Transverse colon (tissue), 4 donors: ENCODE data around the gene FAM131B. TPM values are rescaled to one million over a fixed set of nuclear protein-coding genes. Genes with fewer than 3 reads are reported as not detected.

ENCODE experiments used
- DNase-seq: peaks from one replicate; pipeline ENCODE4 v3.0.0-alpha.2; 2019
- H3K27ac ChIP-seq, 4 donors: fragments of 200-600 bp; sonication (generic); 2 replicates each; pipeline ENCODE4 v1.5.1; 2016 to 2018; ENCODE audit warnings: inconsistent platforms in 4 of 4
- H3K27me3 ChIP-seq: fragments of 200-600 bp; sonication (generic); 2 replicates; pipeline ENCODE4 v1.5.1; 2017; ENCODE audit warnings: inconsistent platforms
- H3K36me3 ChIP-seq, 4 donors: fragments of 200-600 bp; sonication (generic); 2 replicates each; pipeline ENCODE4 v1.5.1; 2017 to 2019; ENCODE audit warnings: inconsistent platforms in 4 of 4
- H3K4me1 ChIP-seq, 4 donors: fragments of 200-600 bp; sonication (generic); 2 replicates each; pipeline ENCODE4 v1.5.1; 2017 to 2020; ENCODE audit warnings: inconsistent platforms in 4 of 4
- H3K4me3 ChIP-seq, 4 donors: fragments of 200-600 bp; sonication (generic); 1 replicate in 1 of 4; 2 replicates in 3 of 4; pipeline versions ENCODE4 v1.5.1 to v1.6.1; 2017 to 2019; ENCODE audit warnings: inconsistent platforms in 4 of 4
- H3K9me3 ChIP-seq, 2 donors: fragments of 200-600 bp; sonication (generic); 2 replicates each; pipeline ENCODE4 v1.5.1; 2017 to 2019; ENCODE audit warnings: inconsistent platforms in 2 of 2
- EP300 ChIP-seq: sonication (generic); formaldehyde crosslinking; IDR thresholded peaks from one replicate; pipeline ENCODE4 v1.6.1; 2017; ENCODE audit warnings: antibody characterized with exemption, low read depth
- POLR2A ChIP-seq: fragments of 450-650 bp; IDR thresholded peaks from one replicate; pipeline ENCODE4 v1.6.1; 2016; ENCODE audit warnings: antibody characterized with exemption, mild to moderate bottlenecking, moderate library complexity
- POLR2AphosphoS5 ChIP-seq, 3 donors: sonication (generic); formaldehyde crosslinking; IDR thresholded peaks; one replicate each; pipeline ENCODE4 v1.6.1; 2016; ENCODE audit warnings: antibody characterized with exemption in 3 of 3
- WGBS, 2 donors: methylation state at CpG; one replicate each; pipeline ENCODE4 v1.1.5; 2018; ENCODE audit warnings: low coverage in 1 of 2; 5-methylcytosine and 5-hydroxymethylcytosine counted together
- in situ Hi-C, 4 donors: fragments of 200-750 bp; cut with MboI; loops; one replicate each; pipeline versions ENCODE4 v1.15.0 to v1.15.1; 2017; ENCODE audit warnings: low sequenced_read_pairs in 3 of 4, low pct_ligation_motif_present in 1 of 4, low pct_unique_long_range_greater_than_20kb in 1 of 4
- intact Hi-C: fragments of 100-400 bp; cut with DNase I; formaldehyde crosslinking; loops from one replicate; pipeline ENCODE4 v1.15.1; 2023; ENCODE audit warnings: low total_unique reads
- total RNA-seq, 4 donors: library from RNA; depleted of rRNA; stranded (reverse); fragments of >200 nt; gene quantifications; one replicate each; pipeline ENCODE4 v1.1.0, GENCODE V29; 2016
- TF ChIP-seq, protein P1 (sequence below), 5 experiments: fragments of 200-600 bp in 3 of 5; fragments of 450-650 bp in 2 of 5; sonication (generic) in 3 of 5; IDR thresholded peaks; 1 replicate in 2 of 5; 2 replicates in 3 of 5; pipeline ENCODE4 v1.5.1; 2016 to 2017; ENCODE audit warnings: antibody characterized with exemption in 5 of 5, inconsistent platforms in 3 of 5, mild to moderate bottlenecking in 2 of 5, moderate library complexity in 1 of 5

The FAM131B gene
- total RNA-seq, 4 donors from 2014 or later, result 2.2 to 33.4 (median 4.7) TPM

DNA sequence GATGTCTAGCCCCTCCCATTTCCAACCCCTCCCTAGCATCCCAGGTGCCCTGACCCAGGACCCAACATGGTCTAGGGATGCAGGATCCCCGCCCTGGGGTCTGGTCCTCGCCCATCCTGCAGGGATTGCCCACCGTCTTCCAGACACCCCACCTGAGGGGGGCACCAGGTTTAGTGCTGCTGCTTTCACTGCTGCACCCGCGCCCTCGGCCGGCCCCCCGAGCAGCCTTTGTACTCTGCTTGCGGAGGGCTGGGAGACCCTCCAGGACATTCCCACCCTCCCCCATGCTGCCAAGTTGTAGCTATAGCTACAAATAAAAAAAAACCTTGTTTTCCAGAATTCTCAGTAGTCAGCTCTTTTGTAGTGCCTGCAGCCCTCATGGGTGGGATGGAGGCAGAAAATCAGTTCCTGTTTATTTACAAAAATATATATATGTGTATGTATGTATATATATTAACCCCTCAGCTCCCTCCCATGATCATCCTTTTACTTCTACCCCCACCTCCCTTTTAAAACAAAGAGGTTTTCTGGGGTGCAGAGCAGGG is 28.3 kb upstream of the FAM131B start:
- intact Hi-C loops, result no loop called here
- Histone ChIP-seq H3K4me3 (no peak overlapping the region), H3K9me3 (no peaks in the 10 kb centered on the region), H3K27ac (peak overlapping the region; percentile 73 to 99 (median 86)), H3K4me1 (peaks cover 14 to 50% (median 34%) of the 10 kb centered on the region in 4 donors), H3K36me3 (peaks cover 0 to 6% (median 0%) of the 10 kb centered on the region in 4 donors), H3K27me3 (no peaks in the 10 kb centered on the region)
- no peak for DNase-seq
- in situ Hi-C loops, result no loop called here
- no peak for TF ChIP-seq POLR2A
- TF ChIP-seq EP300, result no peak
- TF ChIP-seq, protein P1, sequence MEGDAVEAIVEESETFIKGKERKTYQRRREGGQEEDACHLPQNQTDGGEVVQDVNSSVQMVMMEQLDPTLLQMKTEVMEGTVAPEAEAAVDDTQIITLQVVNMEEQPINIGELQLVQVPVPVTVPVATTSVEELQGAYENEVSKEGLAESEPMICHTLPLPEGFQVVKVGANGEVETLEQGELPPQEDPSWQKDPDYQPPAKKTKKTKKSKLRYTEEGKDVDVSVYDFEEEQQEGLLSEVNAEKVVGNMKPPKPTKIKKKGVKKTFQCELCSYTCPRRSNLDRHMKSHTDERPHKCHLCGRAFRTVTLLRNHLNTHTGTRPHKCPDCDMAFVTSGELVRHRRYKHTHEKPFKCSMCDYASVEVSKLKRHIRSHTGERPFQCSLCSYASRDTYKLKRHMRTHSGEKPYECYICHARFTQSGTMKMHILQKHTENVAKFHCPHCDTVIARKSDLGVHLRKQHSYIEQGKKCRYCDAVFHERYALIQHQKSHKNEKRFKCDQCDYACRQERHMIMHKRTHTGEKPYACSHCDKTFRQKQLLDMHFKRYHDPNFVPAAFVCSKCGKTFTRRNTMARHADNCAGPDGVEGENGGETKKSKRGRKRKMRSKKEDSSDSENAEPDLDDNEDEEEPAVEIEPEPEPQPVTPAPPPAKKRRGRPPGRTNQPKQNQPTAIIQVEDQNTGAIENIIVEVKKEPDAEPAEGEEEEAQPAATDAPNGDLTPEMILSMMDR (IDR thresholded peaks at IDR 0.05), result no peak
- TF ChIP-seq POLR2AphosphoS5 (IDR thresholded peaks at IDR 0.05), result no peak
- 87 to 93% methylated on average over 3 to 9 of the region's 9 CpGs for WGBS, 2 donors

DNA sequence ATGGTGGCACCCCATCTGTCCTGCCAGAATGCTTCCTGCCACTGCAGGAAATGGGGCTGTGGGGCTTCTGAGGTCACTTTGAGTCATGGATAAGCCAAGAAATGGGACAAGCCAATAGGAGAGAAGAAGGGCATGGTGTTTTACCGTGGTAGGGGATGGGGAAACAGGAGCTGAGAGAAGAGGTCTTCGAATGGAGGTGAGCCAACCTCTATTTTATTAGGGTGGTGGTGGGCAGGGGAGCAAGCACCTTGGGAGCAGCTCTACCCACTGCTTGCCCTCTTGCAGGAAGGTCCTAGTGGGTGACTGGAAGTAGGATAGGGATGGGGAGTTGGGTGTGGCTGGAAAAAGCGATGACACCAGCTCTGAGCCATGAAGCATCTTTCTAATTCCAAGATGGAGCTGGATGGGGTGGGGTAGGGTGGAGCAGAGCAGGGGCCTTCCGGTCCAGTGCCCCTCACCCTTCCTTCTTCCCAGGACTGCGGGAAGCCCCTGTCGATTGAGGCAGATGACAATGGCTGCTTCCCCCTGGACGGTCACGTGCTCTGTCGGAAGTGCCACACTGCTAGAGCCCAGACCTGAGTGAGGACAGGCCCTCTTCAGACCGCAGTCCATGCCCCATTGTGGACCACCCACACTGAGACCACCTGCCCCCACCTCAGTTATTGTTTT is 27.7 kb upstream of the FAM131B start:
- H3K4me1 ChIP-seq, result peaks cover 16 to 53% (median 36%) of the 10 kb centered on the region in 4 donors

DNA sequence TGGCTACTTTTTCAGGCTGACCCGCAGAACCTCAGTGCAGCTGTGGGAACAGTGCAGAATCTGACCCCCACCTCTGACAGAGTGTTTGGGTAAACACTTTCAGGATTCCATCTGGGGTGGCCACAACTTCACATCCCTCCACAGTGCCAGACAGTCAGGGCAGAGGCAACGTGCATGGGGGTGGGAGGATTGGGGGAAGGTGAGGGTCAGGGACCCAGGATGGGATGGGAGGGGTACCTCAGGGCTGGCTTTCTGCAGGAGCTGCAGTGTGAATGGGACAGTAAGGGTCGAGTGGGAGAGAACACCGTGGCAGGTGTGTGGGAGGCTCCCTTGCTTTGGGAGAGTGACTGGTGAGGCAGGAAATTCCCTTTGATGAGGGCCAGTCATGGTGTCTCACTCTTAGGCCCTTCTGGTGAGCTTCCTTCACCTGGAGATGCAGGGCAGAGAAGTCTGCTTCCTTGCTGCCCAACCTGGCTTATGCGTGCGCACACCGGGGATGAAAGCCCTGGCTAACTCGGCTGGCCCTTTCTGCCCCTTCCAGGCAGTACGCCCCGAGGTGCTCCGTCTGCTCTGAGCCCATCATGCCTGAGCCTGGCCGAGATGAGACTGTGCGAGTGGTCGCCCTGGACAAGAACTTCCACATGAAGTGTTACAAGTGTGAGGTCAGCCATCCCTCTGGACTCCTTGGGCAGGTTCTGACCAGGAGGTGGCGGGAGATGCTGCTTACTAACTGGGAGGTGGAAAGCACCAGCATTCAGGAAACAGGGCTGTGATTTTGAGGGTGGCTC is 27.0 kb upstream of the FAM131B start:
- Histone ChIP-seq H3K27me3 (no peaks in the 10 kb centered on the region), H3K4me3 (no peak overlapping the region), H3K27ac (peak overlapping the region; percentile 11 to 99 (median 60)), H3K36me3 (peaks cover 0 to 6% (median 0%) of the 10 kb centered on the region in 4 donors), H3K9me3 (no peaks in the 10 kb centered on the region), H3K4me1 (peaks cover 20 to 59% (median 39%) of the 10 kb centered on the region in 4 donors)
- in situ Hi-C loops (no loop called here), intact Hi-C loops (no loop called here)
- DNase-seq, result no peak
- 90 to 100% methylated on average over 2 to 15 of the region's 15 CpGs for WGBS, 2 donors
- no peak for TF ChIP-seq EP300
- TF ChIP-seq POLR2AphosphoS5 (IDR thresholded peaks at IDR 0.05), result no peak
- TF ChIP-seq, protein P1 (IDR thresholded peaks at IDR 0.05), result no peak
- no peak for TF ChIP-seq POLR2A

More for the DNA sequence above, 27.7 kb upstream of the FAM131B start:
- no peaks in the 10 kb centered on the region for H3K27me3 ChIP-seq
- in situ Hi-C loops (no loop called here), intact Hi-C loops (no loop called here)
- H3K9me3 ChIP-seq, result no peaks in the 10 kb centered on the region
- DNase-seq, result no peak
- TF ChIP-seq EP300 (no peak), POLR2AphosphoS5 (IDR thresholded peaks at IDR 0.05) (no peak), POLR2A (no peak)
- TF ChIP-seq, protein P1 (IDR thresholded peaks at IDR 0.05), result no peak
- H3K4me3 ChIP-seq, result no peak overlapping the region
- H3K36me3 ChIP-seq, result peaks cover 0 to 6% (median 0%) of the 10 kb centered on the region in 4 donors
- H3K27ac ChIP-seq, result peak overlapping the region; percentile 11 to 99 (median 86)
- 69 to 82% methylated on average over 2 to 7 of the region's 10 CpGs for WGBS, 2 donors

DNA sequence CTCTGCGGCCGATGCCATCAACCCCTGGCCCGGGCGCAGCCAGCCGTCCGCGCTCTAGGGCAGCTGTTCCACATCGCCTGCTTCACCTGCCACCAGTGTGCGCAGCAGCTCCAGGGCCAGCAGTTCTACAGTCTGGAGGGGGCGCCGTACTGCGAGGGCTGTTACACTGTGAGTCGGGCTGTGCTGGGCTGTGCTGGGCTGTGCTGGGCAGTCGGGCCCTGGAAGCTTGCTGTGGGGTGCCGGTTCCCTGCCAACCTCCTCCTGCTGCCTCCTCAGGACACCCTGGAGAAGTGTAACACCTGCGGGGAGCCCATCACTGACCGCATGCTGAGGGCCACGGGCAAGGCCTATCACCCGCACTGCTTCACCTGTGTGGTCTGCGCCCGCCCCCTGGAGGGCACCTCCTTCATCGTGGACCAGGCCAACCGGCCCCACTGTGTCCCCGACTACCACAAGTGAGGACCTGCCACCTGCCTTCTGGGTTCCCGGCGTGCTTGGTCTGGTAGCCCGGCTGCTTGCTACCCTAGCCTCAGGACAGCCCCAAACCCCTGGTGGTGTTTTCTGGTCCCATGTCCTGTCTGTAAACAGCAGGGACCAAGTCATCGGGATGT is 26.1 kb upstream of the FAM131B start:
- Histone ChIP-seq H3K4me3 (no peak overlapping the region), H3K27ac (peak overlapping the region; percentile 93 to 99 (median 98)), H3K36me3 (peaks cover 0 to 6% (median 0%) of the 10 kb centered on the region in 4 donors), H3K4me1 (peaks cover 23 to 68% (median 44%) of the 10 kb centered on the region in 4 donors), H3K27me3 (no peaks in the 10 kb centered on the region), H3K9me3 (no peaks in the 10 kb centered on the region)
- no peak for DNase-seq
- in situ Hi-C loops (no loop called here), intact Hi-C loops (no loop called here)
- no peak for TF ChIP-seq POLR2AphosphoS5 (IDR thresholded peaks at IDR 0.05)
- no peak for TF ChIP-seq EP300
- no peak for TF ChIP-seq POLR2A
- TF ChIP-seq, protein P1 (IDR thresholded peaks at IDR 0.05), result no peak
- WGBS, 2 donors, result 92% methylated on average over 22 of the region's 28 CpGs; no CpG with 5 or more reads in 1 of the 2 donors
